ENCODE results near the gene VILL. TPM values are rescaled to one million over a fixed set of nuclear protein-coding genes. Genes with fewer than 3 reads are reported as not detected.

The VILL gene
- total RNA-seq, 1 donor from 2014 or later: 13.7 TPM

DNA sequence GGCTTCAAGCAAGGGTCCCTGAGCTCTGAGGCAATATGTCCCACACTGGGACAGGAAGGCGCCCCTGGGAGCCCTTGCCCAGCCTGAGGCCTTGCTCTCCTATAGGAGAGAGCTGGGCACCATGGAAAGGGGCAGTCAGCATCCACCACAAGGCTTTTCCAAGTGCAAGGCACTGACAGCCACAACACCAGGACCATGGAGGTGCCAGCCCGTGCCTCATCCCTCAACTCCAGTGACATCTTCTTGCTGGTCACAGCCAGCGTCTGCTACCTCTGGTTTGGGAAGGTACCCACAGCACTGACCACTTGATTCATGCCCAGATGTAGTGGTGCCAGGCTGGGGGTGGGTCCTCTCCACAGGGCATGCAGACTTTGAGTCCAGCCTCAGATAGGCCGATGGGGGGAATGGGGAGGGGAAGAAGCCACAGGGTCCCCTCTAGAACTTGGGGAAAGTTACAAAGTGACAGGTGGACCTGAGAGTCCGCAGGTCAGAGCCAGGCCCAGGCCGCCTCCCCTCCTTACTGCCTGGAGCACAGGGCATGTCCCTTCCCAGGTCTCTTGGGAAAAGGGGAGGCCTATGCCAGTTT lies 11.8 kb downstream of the VILL start:
- Mint-ChIP-seq H3K27me3 (ENCODE audit: unreplicated experiment) (peaks cover 11% of the 10 kb centered on the region), H3K9me3 (ENCODE audit: unreplicated experiment) (no peaks in the 10 kb centered on the region), H3K27ac (ENCODE audit: unreplicated experiment) (no peak overlapping the region), H3K4me1 (ENCODE audit: unreplicated experiment) (peaks cover 16% of the 10 kb centered on the region), H3K4me3 (ENCODE audit: unreplicated experiment) (no peak overlapping the region), H3K36me3 (ENCODE audit: low read depth, unreplicated experiment) (peaks cover 25% of the 10 kb centered on the region)
- DNase-seq (ENCODE audit: low spot score): no peak
- TF ChIP-seq, protein P1, sequence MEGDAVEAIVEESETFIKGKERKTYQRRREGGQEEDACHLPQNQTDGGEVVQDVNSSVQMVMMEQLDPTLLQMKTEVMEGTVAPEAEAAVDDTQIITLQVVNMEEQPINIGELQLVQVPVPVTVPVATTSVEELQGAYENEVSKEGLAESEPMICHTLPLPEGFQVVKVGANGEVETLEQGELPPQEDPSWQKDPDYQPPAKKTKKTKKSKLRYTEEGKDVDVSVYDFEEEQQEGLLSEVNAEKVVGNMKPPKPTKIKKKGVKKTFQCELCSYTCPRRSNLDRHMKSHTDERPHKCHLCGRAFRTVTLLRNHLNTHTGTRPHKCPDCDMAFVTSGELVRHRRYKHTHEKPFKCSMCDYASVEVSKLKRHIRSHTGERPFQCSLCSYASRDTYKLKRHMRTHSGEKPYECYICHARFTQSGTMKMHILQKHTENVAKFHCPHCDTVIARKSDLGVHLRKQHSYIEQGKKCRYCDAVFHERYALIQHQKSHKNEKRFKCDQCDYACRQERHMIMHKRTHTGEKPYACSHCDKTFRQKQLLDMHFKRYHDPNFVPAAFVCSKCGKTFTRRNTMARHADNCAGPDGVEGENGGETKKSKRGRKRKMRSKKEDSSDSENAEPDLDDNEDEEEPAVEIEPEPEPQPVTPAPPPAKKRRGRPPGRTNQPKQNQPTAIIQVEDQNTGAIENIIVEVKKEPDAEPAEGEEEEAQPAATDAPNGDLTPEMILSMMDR (IDR thresholded peaks at IDR 0.05; ENCODE audit: unreplicated experiment): no peak

GRCh38 chr3:38002940-38003339 lies 12.4 kb downstream of the VILL start:
- H3K27me3 Mint-ChIP-seq (ENCODE audit: unreplicated experiment): peaks cover 12% of the 10 kb centered on the region
- H3K4me1 Mint-ChIP-seq (ENCODE audit: unreplicated experiment): peaks cover 16% of the 10 kb centered on the region
- no peak for DNase-seq (ENCODE audit: low spot score)
- TF ChIP-seq, protein P1 (IDR thresholded peaks at IDR 0.05; ENCODE audit: unreplicated experiment): no peak
- H3K9me3 Mint-ChIP-seq (ENCODE audit: unreplicated experiment): no peaks in the 10 kb centered on the region
- H3K27ac Mint-ChIP-seq (ENCODE audit: unreplicated experiment): no peak overlapping the region
- H3K4me3 Mint-ChIP-seq (ENCODE audit: unreplicated experiment): no peak overlapping the region
- peaks cover 27% of the 10 kb centered on the region for H3K36me3 Mint-ChIP-seq (ENCODE audit: low read depth, unreplicated experiment)

DNA sequence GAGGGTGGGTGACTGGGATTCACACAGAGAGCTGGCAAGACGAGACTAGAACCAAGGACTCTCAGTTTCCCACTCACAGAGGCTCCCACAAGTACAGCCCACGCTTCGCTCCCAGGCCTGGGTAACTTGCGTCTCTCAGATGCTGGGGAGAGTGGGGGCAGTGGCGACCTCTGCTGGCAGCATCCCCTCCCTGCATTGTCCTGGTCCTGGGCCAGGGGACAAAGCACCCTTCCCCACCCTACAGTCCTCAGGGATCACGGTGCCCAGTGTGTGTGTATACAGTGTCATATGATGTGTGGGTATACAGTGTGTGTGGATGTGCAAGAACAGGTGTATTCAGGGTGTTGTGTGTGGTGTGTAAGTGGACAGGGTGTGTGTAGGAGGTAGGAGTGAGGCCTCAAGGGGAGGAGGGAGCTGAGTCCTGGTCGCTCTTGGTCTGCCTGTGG lies 12.8 kb downstream of the VILL start:
- H3K27me3 Mint-ChIP-seq (ENCODE audit: unreplicated experiment): peaks cover 15% of the 10 kb centered on the region
- peaks cover 16% of the 10 kb centered on the region for H3K4me1 Mint-ChIP-seq (ENCODE audit: unreplicated experiment)
- peaks cover 30% of the 10 kb centered on the region for H3K36me3 Mint-ChIP-seq (ENCODE audit: low read depth, unreplicated experiment)
- no peak overlapping the region for H3K27ac Mint-ChIP-seq (ENCODE audit: unreplicated experiment)
- TF ChIP-seq, protein P1 (IDR thresholded peaks at IDR 0.05; ENCODE audit: unreplicated experiment): peak; percentile 71
- no peak overlapping the region for H3K4me3 Mint-ChIP-seq (ENCODE audit: unreplicated experiment)
- no peaks in the 10 kb centered on the region for H3K9me3 Mint-ChIP-seq (ENCODE audit: unreplicated experiment)
- peak; percentile 80 for DNase-seq (ENCODE audit: low spot score)

DNA sequence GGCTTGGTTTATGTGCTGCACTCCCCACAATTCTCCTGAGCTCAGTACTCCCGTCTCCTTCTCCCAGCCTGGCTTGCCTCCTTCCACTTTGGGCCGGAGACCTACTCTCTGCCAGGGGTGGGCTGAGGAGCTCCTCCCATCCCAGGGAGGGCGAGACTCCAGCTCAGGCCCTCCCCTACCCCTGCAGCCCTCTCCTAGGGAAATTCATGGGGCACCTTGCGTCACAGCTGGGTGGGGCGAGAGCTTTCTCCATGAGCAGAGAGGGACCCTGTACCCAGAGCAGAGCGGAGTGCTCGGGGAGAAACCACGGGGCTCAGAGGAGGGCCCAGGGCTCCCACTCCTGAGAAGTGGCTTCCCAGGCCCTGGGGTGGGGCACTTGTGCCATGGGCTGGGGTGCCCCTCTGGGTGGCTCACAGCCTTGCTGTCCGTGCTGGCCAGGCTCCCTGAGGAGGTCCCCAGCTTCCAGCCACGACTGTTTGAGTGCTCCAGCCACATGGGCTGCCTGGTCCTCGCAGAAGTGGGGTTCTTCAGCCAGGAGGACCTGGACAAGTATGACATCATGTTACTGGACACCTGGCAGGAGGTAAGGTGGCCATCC lies 13.3 kb downstream of the VILL start:
- Mint-ChIP-seq H3K27me3 (ENCODE audit: unreplicated experiment) (peaks cover 18% of the 10 kb centered on the region), H3K36me3 (ENCODE audit: low read depth, unreplicated experiment) (peaks cover 30% of the 10 kb centered on the region), H3K4me3 (ENCODE audit: unreplicated experiment) (no peak overlapping the region), H3K27ac (ENCODE audit: unreplicated experiment) (no peak overlapping the region), H3K4me1 (ENCODE audit: unreplicated experiment) (peaks cover 16% of the 10 kb centered on the region), H3K9me3 (ENCODE audit: unreplicated experiment) (no peaks in the 10 kb centered on the region)
- TF ChIP-seq, protein P1 (IDR thresholded peaks at IDR 0.05; ENCODE audit: unreplicated experiment): no peak
- no peak for DNase-seq (ENCODE audit: low spot score)

DNA sequence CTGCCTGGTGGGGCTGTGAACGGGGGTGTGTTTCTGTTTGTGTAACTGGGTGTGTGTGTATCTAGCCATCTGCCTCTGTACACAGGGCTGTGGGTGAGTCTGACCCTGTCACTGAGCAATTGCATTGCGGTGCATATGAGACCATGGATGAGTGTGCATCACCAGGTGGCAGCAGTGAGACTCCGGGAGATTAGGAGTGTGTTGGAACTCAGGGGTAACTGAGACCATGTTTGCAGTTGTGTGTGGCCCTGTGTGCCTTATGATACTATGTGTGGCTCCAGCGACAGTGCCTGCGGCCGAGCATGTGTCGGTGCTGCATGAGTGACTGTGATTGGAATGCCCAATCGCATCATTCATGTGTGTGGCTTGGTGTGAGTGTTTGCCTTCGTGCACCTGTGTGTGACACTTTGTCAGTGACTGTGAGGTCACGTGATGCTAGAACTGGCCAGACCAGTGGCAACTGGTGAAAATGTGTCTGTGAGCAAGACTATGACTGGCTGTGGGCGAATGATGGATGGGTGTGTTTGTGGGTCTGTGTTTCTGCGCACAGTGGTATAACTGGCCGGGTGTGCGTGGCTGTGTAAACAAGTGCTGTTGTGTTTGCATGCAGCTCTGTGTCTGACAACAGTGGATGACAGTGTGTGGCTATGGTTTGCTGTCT lies 14.0 kb downstream of the VILL start:
- Mint-ChIP-seq H3K36me3 (ENCODE audit: low read depth, unreplicated experiment) (peaks cover 27% of the 10 kb centered on the region), H3K9me3 (ENCODE audit: unreplicated experiment) (no peaks in the 10 kb centered on the region), H3K27ac (ENCODE audit: unreplicated experiment) (no peak overlapping the region), H3K4me1 (ENCODE audit: unreplicated experiment) (peaks cover 12% of the 10 kb centered on the region), H3K4me3 (ENCODE audit: unreplicated experiment) (peak overlapping the region; percentile 56), H3K27me3 (ENCODE audit: unreplicated experiment) (peaks cover 17% of the 10 kb centered on the region)
- DNase-seq (ENCODE audit: low spot score): peak; percentile 70
- TF ChIP-seq, protein P1 (IDR thresholded peaks at IDR 0.05; ENCODE audit: unreplicated experiment): peak; percentile 27
